HG02884 (cell line): ENCODE results near the gene AFF1.
A peak's percentile ranks its signal among the peaks of the same experiment; 100 is the strongest.
"Not testable (repeated sequence)": the region's sequence is repeated elsewhere in the genome, so short reads cannot be mapped to it uniquely, and the experiment has no call there.

Source experiments
- ATAC-seq: cut with Tn5 transposase; IDR thresholded peaks from one replicate; pipeline ENCODE4 v1.9.1; 2021; ENCODE audit warnings: mild to moderate bottlenecking, moderate library complexity; ENCODE audit not compliant: unreplicated experiment

The AFF1 gene

GRCh38 chr4:87076690-87077358 is 142.0 kb downstream of the AFF1 start:
- no peak for ATAC-seq

DNA sequence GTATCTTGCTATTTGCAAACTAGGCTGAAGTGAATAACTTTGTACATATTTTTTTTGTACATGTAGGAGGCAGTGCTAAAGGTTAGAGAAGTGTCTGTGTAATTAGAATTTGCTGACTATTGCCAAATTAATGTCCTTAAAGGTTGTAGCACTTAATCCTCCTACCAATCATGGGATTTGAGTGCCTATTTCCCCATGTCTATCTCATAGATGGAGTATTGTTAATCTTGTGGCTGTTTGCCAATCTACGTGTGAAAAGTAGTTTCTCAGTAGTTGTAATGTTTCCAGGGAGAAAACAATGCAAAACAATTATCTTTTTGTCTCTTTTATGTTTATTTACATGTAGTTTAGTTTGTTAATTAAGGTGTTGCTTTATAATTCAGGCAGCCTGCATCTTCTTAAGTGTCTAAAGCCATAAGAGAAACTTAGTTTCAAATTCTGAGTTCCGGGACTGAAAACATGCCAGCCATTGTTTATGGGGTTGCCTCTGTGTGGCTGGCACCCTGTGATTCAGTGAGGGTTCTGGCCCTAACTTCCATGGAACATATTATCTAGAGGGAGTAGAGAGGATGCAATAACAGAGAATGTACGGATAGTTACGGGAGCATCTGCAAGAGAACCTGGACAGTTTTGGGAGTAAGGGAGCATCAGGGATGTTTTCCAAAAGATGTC is 143.2 kb downstream of the AFF1 start:
- ATAC-seq: no peak

DNA sequence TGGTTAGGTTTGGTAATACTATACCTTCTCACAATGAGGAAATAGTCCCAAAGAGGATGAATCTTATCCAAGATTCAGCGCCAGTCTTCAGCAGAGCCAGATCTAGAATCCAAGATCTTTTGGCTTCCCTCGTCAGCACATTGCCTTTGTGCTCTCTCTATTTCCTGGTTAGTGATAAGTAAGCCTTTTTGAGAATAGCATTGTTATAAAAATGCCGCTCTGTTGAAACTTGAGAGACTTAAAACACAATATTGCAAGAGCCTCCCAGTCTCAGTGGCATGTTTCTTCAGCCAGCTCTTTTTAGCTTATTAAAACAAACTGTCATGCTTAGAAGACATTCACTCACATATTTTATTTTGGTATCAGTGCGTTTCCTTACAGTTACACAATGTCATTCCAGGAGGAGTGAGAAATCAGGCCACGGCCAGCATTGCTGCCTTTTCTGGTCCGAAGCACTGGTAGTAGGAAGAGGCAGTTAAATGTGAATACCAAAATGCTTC is 144.2 kb downstream of the AFF1 start:
- ATAC-seq: no peak

DNA sequence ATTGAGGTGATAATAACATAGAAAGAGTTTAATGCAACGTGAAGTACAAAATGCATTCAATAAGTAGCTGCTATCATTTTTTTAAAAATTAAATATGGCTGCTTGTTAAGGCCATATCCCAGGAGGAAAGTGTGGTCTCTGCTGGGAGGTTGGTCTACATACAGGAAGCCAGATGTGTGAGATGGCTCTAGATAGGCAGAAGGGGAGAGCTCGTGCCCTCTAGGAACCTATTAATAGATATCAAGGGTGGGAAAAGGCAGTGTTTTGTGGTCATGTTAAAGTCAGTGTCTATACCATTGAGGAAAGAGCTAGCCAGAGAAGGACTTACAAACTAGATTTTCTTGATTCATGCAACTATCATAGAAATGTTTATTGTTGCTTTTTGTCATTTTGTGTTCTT is 145.2 kb downstream of the AFF1 start:
- no peak for ATAC-seq

DNA sequence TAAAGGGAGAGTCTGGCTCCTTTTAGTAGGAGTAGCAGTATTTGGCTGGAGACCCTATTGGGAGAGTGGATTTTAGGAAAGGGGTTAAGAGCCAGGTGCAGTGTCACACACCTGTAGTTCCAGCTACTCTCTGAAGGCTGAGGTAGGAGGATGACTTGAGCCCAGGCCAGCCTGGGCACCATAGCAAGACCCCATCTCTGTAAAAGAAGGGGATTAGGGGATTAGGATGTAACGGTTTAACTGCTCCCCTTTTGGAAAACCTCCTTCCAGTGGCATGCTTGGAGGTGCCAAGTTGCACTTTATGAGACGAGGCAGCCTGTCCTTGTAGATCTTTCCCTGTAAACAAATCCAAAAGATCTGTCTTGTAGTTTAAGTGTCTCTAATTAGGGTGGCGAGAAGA is 145.7 kb downstream of the AFF1 start:
- no peak for ATAC-seq

- ATAC-seq: no peak
These were observed 147.0 kb downstream of the AFF1 start for GRCh38 chr4:87081826-87082225.

- not testable (repeated sequence) for ATAC-seq
These were observed 150.9 kb downstream of the AFF1 start for GRCh38 chr4:87085732-87086131.

GRCh38 chr4:87086143-87086805 is 151.5 kb downstream of the AFF1 start:
- ATAC-seq: no peak

- ATAC-seq: no peak
These were observed 152.2 kb downstream of the AFF1 start for GRCh38 chr4:87087015-87087414.

- ATAC-seq: no peak
These were observed 152.6 kb downstream of the AFF1 start for GRCh38 chr4:87087420-87087819.

DNA sequence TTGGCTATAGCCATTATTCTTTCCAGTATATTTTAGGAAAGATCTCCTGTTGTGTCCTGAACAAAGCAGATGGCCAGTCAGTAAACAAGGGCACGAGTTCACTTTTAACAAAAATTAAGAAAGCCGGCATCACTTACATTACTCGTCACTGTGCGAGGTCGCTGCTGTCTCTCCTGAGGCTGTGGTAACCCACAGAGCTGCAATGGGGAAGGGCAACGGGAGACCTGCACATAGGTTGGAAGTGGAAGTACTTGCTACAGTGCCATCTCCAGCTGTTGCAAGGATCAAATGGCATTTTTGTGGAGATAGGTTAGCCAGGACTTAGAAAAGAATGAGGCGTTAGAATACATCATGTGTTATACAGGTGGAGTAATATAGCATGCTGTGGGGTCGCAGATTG is 153.4 kb downstream of the AFF1 start:
- ATAC-seq: no peak

DNA sequence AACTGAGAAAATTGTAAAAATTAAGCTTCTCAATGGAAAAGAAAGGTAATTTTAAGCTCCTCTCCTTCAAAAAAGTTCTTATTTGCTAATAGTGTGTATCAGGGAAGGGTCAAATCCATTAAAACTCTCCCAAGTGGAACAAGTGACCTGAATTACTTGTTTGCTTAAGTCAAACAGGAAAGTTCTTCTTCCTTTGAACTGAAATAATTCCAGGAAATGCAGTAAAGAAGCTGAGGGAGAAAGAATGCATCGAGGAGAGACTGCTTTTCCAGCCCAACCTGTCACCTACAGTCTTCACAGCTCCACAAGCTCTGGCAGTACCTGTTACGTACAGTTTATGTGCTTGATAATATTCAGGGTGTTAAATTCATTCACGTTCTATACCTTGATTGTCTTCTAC is 154.6 kb downstream of the AFF1 start:
- ATAC-seq: no peak

DNA sequence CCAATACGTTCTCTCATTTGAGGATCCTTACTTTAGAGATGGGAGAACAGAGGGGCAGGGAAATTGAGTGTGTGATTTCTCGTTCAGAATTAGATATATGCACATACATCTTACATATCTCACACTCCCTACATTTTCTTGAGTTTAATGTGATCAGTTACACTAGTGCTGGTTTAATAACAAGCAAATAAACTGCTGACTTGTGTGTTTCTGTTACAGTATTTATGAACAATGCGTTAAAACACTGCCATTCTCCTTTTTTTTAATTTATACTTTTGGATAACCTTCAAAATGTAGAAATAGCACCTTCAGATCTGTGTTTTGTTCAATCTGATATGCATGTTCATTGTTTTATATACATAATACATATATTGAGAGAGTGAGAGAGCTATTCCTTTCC is 155.5 kb downstream of the AFF1 start:
- no peak for ATAC-seq

GRCh38 chr4:87092389-87093141 is 157.8 kb downstream of the AFF1 start:
- ATAC-seq: no peak

DNA sequence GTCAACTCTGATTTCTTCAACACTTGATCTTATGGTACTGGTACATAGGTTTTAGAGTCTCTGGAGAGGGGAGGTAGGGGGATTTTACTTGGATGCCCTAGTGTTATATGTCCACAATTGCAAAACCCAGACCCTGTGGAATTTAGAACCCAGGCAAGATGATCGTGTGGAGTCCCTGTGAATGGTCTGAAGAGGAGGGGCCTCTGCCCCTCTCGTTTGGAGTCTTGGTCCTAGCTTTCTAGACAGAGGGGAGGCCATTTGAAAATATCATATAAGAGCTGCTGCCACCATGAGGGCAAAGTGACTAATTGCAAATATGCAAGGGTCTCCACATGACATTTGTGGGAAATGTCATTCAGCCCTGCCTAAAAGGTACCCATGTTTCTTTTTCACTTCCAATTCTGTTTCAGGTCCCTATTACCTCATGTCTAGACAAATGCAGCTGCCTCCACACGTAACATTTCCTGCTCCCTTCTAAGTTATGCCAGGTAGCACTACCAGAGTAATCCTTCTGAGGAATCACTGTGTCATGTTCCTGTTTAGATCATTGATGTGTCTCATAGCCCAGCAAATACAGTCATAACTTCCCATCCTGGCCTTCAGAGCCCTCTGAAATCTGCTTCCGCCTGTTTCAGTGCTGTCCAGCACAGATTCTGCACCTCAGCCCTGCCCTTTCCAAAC is 158.8 kb downstream of the AFF1 start:
- ATAC-seq: peak; percentile 78

DNA sequence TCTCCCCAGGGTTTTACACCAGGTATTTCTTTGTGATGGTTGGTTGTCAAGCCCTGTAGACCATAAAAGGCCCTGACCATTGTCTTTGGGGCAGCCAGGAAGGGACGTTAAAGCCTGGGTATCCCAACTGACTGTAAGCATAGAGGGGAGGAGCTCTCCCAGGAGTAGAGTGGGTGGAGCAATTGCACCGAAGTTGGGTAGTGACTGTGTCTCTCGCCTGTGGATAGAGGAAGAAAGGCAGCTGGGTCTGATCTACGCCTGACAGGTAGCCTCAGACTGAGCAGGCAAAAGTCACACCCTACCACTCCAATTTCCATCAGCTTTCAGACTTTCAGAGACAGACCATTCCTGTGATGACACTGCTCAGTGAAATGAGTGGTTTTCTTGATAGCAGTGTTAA is 162.3 kb downstream of the AFF1 start:
- ATAC-seq: no peak

- ATAC-seq: no peak
These were observed 165.4 kb downstream of the AFF1 start for GRCh38 chr4:87100168-87100567.

- no peak for ATAC-seq
These were observed 166.9 kb downstream of the AFF1 start for GRCh38 chr4:87101543-87102199.

GRCh38 chr4:87103086-87103485 is 168.3 kb downstream of the AFF1 start:
- no peak for ATAC-seq

DNA sequence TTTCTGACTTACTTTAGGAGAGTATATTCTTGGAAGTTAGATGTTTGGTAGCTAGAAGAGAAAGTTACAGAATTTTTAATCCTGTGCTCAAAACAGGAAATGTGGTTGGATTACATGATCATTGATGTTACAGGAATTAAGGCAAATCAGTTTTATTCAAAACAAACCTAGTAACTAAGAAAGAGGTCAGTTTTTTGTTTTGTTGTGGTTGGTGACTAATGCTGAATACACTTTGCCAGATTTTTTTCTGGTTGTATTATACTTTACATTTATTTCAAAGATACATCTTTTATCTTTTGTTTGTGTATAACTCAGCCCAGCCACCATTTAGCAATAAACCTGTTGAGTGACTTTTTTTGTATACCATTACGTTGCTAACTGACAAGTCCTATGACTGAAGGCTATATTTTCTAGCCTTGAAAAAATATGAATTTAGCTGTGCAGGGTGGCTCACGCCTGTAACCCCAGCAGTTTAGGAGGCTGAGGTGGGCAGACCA is 168.9 kb downstream of the AFF1 start:
- ATAC-seq: no peak
